IPS-20b (cell line): Measurements from ENCODE around the gene ADGRV1.

ENCODE experiments used
- H3K27ac ChIP-seq: one replicate; pipeline ENCODE4 v1.5.1; 2013; ENCODE audit warnings: low read length
- H3K27me3 ChIP-seq: 2 replicates; pipeline ENCODE4 v1.6.1; 2013; ENCODE audit warnings: mild to moderate bottlenecking, low read length, inconsistent platforms; ENCODE audit not compliant: insufficient read depth
- H3K36me3 ChIP-seq: 2 replicates; pipeline ENCODE4 v1.6.1; 2013; ENCODE audit warnings: low read depth, mild to moderate bottlenecking, inconsistent platforms, low read length, moderate library complexity; ENCODE audit not compliant: insufficient read depth
- H3K4me1 ChIP-seq: 2 replicates; pipeline ENCODE4 v1.6.1; 2013; ENCODE audit warnings: mild to moderate bottlenecking, control low read depth, inconsistent platforms, low read length, moderate library complexity; ENCODE audit not compliant: insufficient read depth
- H3K4me3 ChIP-seq: 2 replicates; pipeline ENCODE4 v1.5.1; 2013; ENCODE audit warnings: mild to moderate bottlenecking, low read length, inconsistent platforms
- H3K9ac ChIP-seq: 2 replicates; pipeline ENCODE4 v1.6.1; 2013; ENCODE audit warnings: low read depth, mild to moderate bottlenecking, inconsistent platforms, low read length, moderate library complexity
- H3K9me3 ChIP-seq: 2 replicates; pipeline ENCODE4 v1.6.1; 2013; ENCODE audit warnings: mild to moderate bottlenecking, low read depth, low read length, inconsistent platforms; ENCODE audit not compliant: insufficient read depth

The ADGRV1 gene

DNA sequence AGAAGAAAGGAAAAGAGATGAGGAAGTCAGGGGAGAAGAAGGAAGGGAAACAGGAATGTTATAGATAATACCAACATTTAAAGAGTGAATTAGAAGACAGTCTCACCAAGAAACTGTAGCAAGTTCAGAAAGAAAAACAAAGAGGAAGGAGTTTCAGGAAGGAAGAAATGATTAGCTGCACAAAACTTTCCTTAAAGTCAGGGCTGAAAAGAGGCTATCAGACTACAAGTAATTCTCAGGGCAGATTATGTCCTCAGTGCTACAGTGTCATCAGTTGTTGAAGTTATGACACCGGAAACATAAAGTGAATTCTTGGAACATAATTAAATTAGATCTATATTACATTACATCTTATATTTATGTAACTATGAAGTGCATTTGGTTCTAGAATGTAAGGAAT lies 597.6 kb downstream of the ADGRV1 start:
- no peak overlapping the region for H3K27ac ChIP-seq
- H3K36me3 ChIP-seq = peaks cover 20% of the 10 kb centered on the region; the same call in 1 of the 2 replicates
- H3K9me3 ChIP-seq = no peaks in the 10 kb centered on the region
- H3K4me1 ChIP-seq = no peaks in the 10 kb centered on the region
- H3K9ac ChIP-seq = no peak overlapping the region
- H3K4me3 ChIP-seq = no peak overlapping the region
- H3K27me3 ChIP-seq = no peaks in the 10 kb centered on the region

DNA sequence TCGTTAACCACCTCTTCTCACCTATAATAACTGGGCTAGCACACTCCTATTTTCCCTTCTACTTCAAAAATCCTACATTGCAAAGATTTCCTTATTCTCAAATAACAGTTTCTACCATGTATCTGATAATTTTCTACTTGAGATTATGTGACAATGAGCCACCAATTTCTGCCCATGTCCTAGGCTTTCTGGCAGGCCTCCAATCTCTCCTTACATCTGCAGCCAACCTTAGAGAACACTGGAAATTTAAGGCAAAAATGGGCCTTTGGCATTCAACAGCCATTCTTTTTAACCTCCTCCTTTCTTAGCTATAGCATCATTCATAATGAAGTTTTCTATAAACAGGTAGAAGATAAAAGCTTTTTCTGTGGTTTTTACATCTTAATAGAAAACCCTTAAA lies 599.4 kb downstream of the ADGRV1 start:
- Histone ChIP-seq H3K27me3 (no peaks in the 10 kb centered on the region), H3K9ac (no peak overlapping the region)

DNA sequence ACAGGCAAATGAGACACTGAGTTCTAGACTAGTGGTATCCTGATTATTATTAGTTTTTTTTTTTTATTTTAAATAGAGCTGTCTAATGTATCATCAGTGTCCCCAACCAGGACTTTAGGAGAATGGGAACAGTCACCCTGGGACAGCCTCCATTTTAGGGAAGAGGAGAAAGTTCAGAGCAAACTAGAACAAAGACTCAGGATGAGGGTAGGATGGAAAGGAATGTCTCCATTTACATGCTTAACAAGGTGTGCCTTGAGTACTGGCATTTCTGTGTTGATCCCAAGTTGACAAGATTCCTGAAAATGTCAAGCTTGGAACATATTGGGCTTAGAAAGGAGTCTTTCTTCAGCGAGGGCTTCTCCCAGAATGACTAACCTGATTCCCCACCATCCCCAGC lies 601.0 kb downstream of the ADGRV1 start:
- Histone ChIP-seq H3K4me3 (no peak overlapping the region), H3K27ac (no peak overlapping the region), H3K27me3 (no peaks in the 10 kb centered on the region), H3K9me3 (no peaks in the 10 kb centered on the region), H3K9ac (no peak overlapping the region), H3K4me1 (no peaks in the 10 kb centered on the region; the same call in 1 of the 2 replicates), H3K36me3 (peaks cover 22% of the 10 kb centered on the region)

More for the DNA sequence above, 599.4 kb downstream of the ADGRV1 start:
- Histone ChIP-seq H3K4me1 (no peaks in the 10 kb centered on the region; the same call in 1 of the 2 replicates), H3K36me3 (peaks cover 20% of the 10 kb centered on the region), H3K4me3 (no peak overlapping the region), H3K27ac (no peak overlapping the region), H3K9me3 (no peaks in the 10 kb centered on the region)

DNA sequence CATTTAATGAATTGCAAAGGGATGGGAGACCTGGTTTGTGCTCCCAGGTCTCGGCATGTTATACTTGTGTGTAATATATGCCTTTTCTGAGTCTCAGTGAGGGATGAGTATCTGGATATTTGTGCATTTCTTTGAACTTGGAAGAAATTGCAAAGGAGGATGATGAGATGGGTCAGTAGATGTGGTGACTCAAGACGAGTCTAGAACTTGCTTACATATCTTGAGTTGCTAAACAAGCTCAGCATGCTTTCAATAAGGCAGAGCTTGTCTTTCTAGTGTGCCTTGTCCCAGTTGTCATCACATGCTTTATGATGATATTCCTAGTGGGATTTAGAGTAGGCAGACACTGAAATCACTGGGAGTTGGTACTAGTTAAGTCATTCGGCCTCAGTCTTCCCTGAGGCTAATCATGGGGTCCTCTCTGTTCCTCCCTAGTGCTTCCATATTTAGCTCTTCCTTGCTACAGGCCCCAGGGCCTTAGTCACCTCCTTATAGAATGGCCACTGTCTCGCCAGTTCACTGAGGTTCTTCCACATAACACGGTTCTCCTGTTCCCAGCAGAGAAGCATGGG lies 602.2 kb downstream of the ADGRV1 start:
- no peak overlapping the region for H3K27ac ChIP-seq
- no peak overlapping the region for H3K4me3 ChIP-seq
- H3K4me1 ChIP-seq = no peaks in the 10 kb centered on the region; the same call in 1 of the 2 replicates
- H3K36me3 ChIP-seq = peaks cover 24% of the 10 kb centered on the region
- no peak overlapping the region for H3K9ac ChIP-seq
- no peaks in the 10 kb centered on the region for H3K27me3 ChIP-seq
- no peaks in the 10 kb centered on the region for H3K9me3 ChIP-seq

DNA sequence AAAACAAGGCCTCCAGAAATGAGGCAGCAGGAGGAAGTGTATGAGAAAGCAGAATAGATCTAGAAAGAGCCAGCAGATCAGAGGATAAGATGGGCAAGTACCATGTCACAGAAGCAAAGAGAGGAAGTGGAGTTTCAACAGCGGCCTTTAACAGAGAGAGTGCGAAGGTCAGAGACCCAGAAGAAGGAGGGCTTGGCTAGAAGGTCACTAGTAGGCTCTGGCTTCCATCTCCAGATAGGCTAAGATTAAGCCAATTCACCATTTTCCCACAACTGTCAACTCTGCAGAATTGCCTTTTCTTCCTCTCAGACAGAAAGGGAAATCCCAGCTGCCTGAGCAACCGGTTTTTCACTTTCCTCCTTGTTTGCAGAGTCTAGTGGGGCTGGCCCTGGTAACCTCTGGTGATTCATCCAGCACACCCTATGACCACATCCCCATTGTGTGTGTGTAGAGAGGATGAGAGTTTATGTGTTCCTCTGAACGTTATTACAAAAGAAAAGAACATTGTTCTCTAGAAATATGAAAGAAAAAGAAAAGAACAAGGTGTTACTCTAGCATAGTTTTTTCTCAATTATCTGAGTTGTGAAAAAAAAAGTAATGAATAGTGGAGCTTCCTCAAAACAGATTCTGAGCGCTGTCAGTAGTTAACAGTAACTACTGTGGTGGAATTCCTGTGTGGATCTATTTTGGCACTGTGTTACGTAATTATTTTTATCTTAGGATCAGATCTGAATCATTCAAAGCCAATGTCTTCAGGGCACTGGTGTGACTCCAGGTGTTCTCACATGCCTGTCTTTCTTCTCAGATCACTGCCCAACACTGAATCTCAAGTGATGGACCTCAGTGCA lies 604.2 kb downstream of the ADGRV1 start:
- H3K36me3 ChIP-seq = peaks cover 22% of the 10 kb centered on the region
- no peaks in the 10 kb centered on the region for H3K27me3 ChIP-seq
- H3K4me3 ChIP-seq = no peak overlapping the region
- no peak overlapping the region for H3K27ac ChIP-seq
- no peaks in the 10 kb centered on the region for H3K9me3 ChIP-seq
- H3K4me1 ChIP-seq = no peaks in the 10 kb centered on the region; the same call in 1 of the 2 replicates
- no peak overlapping the region for H3K9ac ChIP-seq

DNA sequence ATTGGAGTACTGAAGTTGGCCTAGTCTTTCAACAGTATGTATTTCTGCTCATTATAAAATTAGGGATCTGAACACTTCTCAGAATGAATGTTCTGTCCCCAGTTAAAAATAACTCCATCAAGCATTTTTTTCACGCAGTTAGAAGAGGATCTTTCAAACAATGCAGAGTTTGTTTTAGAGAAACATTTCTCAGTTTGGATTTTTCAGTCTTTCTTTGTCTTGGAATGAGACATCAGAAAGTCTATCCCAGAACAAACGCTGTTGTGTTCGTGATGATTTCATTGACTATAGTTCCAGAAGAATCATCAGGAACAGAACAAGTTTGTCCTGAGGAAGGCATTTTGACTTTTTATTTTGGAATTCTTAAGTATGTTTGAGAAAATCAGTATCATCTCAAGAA lies 605.8 kb downstream of the ADGRV1 start:
- peaks cover 18% of the 10 kb centered on the region for H3K36me3 ChIP-seq
- no peaks in the 10 kb centered on the region; the same call in 1 of the 2 replicates for H3K4me1 ChIP-seq
- no peak overlapping the region for H3K27ac ChIP-seq

DNA sequence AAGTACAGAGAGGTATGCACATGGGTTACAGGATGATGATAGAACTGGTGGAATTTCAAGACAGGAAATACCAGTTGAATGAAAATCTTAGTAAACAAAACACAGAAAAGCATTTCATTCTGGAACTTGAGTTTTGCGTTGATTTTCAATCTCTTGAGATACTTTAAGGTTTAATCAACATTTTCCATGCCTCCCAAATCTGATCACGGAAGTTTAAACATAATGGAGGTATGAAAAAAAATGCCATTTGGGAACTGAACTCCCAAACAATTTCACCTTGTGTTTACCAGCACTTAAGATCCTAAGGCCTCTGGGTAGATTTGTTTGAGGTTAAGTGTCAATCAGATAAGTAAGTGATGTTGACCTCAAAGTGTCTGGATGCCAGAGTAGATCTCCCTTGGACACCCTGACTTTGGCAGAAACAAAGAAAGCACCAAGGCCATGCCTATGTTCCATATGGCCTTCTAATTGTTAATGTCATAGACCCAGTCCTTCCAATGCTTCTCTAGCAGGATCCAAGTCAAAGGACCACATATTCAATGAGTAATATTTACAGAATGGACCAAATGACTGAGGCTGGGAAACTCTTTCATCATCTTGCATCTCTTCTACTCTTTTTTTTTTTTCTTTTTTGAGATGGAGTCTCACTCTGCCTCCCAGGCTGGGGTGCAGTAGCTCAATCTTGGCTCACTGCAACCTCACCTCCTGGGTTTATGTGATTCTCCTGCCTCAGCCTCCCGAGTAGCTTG lies 607.6 kb downstream of the ADGRV1 start:
- Histone ChIP-seq H3K9ac (no peak overlapping the region), H3K27ac (no peak overlapping the region), H3K36me3 (peaks cover 13% of the 10 kb centered on the region), H3K4me1 (peaks cover 8% of the 10 kb centered on the region), H3K27me3 (no peaks in the 10 kb centered on the region), H3K9me3 (no peaks in the 10 kb centered on the region), H3K4me3 (no peak overlapping the region)

More for the DNA sequence above, 605.8 kb downstream of the ADGRV1 start:
- H3K27me3 ChIP-seq = no peaks in the 10 kb centered on the region
- H3K4me3 ChIP-seq = no peak overlapping the region
- H3K9ac ChIP-seq = no peak overlapping the region
- no peaks in the 10 kb centered on the region for H3K9me3 ChIP-seq

DNA sequence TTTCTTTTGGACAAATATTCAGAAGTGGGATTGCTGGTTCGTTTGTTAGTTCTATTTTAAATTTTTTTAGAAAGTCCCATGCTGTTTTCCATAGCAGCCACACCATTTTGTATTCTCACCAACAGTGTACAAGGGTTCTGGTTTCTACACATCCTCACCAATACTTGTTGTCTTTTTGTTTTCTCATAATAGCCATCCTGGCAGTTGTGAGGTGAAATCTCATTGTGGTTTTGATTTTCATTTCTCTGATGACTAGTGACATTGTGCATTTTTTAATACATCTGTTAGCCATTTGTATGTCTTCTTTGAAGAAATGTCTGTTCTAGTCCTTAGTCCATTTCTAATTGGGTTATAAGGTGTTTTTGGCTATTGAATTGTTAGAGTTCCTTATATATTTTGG lies 610.3 kb downstream of the ADGRV1 start:
- H3K27ac ChIP-seq = no peak overlapping the region
- no peaks in the 10 kb centered on the region for H3K9me3 ChIP-seq
- no peak overlapping the region for H3K9ac ChIP-seq
- H3K27me3 ChIP-seq = no peaks in the 10 kb centered on the region
- H3K4me3 ChIP-seq = no peak overlapping the region
- peaks cover 8% of the 10 kb centered on the region for H3K4me1 ChIP-seq
- peaks cover 10% of the 10 kb centered on the region; the same call in 1 of the 2 replicates for H3K36me3 ChIP-seq

DNA sequence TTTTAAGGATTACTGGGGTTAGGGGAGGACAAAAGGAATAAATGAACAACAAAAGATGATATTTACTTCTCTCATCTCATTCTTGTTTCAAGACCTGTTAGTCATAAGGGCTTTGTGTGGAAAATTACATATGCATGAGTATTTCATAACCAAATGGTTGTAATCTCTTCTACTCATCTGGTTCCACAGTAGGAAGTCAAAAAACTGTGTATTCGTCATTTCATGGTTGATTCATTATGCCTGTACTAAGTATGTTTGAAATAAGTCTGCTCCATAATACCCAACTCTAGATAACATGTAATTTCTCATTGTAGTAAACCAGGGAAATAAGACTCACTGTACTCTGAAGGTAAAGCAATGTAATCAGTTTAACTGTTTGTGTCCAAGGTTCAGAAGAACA lies 611.7 kb downstream of the ADGRV1 start:
- H3K4me1 ChIP-seq = peaks cover 8% of the 10 kb centered on the region
- no peak overlapping the region for H3K27ac ChIP-seq
- H3K9me3 ChIP-seq = no peaks in the 10 kb centered on the region
- no peak overlapping the region for H3K4me3 ChIP-seq
- H3K36me3 ChIP-seq = no peaks in the 10 kb centered on the region
- no peak overlapping the region for H3K9ac ChIP-seq
- no peaks in the 10 kb centered on the region for H3K27me3 ChIP-seq

DNA sequence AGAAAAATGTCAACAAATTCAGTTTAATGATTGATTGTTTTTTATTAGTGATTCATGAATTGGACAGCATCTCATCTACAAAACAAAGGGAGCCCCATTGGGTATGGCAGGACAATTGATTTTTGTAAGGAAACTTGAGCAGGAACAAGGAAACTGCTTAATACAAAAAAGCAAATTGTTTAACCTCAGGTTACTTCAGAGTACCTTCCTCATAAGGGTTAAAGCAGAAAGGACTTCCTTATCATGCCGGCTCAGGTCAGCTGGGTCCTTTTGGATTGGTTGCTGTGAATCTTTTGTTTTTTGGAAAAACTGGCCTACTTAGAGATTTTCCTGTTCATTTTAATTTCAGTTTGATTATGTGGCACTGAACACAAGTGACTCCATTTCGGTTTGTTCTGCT lies 612.7 kb downstream of the ADGRV1 start:
- peaks cover 12% of the 10 kb centered on the region for H3K4me1 ChIP-seq
- H3K27me3 ChIP-seq = no peaks in the 10 kb centered on the region
- no peak overlapping the region for H3K27ac ChIP-seq
- H3K9me3 ChIP-seq = no peaks in the 10 kb centered on the region
- no peaks in the 10 kb centered on the region for H3K36me3 ChIP-seq
- H3K4me3 ChIP-seq = no peak overlapping the region
- H3K9ac ChIP-seq = no peak overlapping the region

DNA sequence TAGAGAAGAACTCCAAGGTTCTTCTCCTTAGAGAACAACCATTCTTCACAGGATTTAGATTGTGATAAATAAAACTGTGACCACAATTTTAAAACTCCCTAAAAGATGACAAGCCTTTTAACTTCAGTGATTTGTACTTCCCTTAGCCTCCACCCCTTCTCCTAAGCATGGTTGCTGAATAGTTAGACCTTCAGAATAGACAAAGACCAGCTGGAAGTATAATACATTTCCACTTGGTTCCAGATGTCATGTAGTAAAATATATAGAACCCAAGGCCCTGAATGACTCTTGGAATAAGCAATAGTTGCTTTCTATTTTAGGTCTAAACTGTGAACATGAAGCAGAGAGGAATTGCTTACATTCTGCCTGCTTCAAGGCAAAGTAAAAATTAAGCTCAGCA lies 615.8 kb downstream of the ADGRV1 start:
- H3K27ac ChIP-seq = no peak overlapping the region
- H3K4me3 ChIP-seq = no peak overlapping the region
- no peaks in the 10 kb centered on the region for H3K27me3 ChIP-seq
- H3K4me1 ChIP-seq = peaks cover 17% of the 10 kb centered on the region
- no peaks in the 10 kb centered on the region for H3K36me3 ChIP-seq
- H3K9me3 ChIP-seq = no peaks in the 10 kb centered on the region
- no peak overlapping the region for H3K9ac ChIP-seq
